ENCODE data around the gene GDF10. TPM values are rescaled to one million over a fixed set of nuclear protein-coding genes. Genes with fewer than 3 reads are reported as not detected.

The GDF10 gene
- total RNA-seq, 4 donors from 2014 or later = 0.48 to 2.4 (median 0.66) TPM

- ATAC-seq (ENCODE audit: low FRiP score) (no peak), DNase-seq (ENCODE audit: low spot score) (no peak)
- TF ChIP-seq, protein P1, sequence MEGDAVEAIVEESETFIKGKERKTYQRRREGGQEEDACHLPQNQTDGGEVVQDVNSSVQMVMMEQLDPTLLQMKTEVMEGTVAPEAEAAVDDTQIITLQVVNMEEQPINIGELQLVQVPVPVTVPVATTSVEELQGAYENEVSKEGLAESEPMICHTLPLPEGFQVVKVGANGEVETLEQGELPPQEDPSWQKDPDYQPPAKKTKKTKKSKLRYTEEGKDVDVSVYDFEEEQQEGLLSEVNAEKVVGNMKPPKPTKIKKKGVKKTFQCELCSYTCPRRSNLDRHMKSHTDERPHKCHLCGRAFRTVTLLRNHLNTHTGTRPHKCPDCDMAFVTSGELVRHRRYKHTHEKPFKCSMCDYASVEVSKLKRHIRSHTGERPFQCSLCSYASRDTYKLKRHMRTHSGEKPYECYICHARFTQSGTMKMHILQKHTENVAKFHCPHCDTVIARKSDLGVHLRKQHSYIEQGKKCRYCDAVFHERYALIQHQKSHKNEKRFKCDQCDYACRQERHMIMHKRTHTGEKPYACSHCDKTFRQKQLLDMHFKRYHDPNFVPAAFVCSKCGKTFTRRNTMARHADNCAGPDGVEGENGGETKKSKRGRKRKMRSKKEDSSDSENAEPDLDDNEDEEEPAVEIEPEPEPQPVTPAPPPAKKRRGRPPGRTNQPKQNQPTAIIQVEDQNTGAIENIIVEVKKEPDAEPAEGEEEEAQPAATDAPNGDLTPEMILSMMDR (IDR thresholded peaks at IDR 0.05) = no peak
Observed at GRCh38 chr10:47255033-47255813, 44.8 kb upstream of the GDF10 start.

DNA sequence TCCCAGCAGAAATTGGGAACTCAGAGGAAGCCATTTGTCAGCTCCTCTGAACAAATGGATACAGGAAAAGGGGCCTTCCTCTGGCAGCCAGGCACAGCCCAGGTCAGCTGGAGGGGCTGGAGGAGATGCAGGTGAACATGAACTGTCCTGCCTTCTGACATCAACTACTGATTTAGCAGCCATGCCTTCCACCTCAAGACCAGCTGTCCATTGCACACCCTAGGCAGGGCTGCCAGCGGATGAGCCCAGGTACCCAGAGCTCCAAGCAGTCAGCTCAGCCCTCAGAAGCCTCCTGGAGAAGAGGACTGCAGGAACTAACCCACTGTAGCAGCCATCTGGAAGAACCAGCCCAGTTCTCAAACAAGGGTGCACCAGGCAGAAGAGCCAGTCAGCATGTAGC, 44.1 kb upstream of the GDF10 start:
- no peak for DNase-seq (ENCODE audit: low spot score)

DNA sequence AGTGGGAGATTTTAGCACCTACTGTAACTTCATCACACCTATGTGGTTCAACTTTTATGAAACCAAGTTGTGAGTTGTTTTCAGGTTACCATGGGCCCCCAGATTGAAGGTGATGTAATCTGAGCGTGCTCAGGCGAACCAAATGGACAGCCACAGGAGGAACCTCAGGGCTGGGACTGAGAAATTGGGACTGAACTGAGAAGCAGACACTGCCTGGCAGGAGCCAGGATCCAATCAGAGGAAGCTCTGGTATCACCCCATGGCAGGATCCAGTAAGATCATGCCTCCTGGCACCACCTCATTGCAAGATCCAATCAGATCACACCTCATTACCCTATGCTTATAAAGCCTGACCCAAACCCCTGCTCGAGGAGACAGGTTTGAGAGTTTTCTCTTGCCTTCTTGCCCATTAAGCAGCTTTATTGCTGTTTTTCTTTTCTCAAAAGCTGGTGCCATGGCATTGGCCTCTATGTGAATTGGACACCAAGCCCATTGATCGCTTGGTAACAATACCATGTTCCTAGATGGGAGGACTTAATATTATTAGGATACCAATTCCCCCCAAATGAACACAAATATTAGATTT, 43.2 kb upstream of the GDF10 start:
- TF ChIP-seq, protein P1 (IDR thresholded peaks at IDR 0.05) = no peak
- ATAC-seq (ENCODE audit: low FRiP score) (no peak), DNase-seq (ENCODE audit: low spot score) (no peak)

More for the DNA sequence above, 44.1 kb upstream of the GDF10 start:
- no peak for ATAC-seq (ENCODE audit: low FRiP score)
- TF ChIP-seq, protein P1 (IDR thresholded peaks at IDR 0.05) = no peak

GRCh38 chr10:47257396-47258120, 42.4 kb upstream of the GDF10 start:
- TF ChIP-seq, protein P1 (IDR thresholded peaks at IDR 0.05) = no peak
- DNase-seq (ENCODE audit: low spot score) (no peak), ATAC-seq (ENCODE audit: low FRiP score) (no peak)

GRCh38 chr10:47258921-47259320, 41.1 kb upstream of the GDF10 start:
- DNase-seq (ENCODE audit: low spot score) (no peak), ATAC-seq (ENCODE audit: low FRiP score) (no peak)
- TF ChIP-seq, protein P1 (IDR thresholded peaks at IDR 0.05) = no peak

DNA sequence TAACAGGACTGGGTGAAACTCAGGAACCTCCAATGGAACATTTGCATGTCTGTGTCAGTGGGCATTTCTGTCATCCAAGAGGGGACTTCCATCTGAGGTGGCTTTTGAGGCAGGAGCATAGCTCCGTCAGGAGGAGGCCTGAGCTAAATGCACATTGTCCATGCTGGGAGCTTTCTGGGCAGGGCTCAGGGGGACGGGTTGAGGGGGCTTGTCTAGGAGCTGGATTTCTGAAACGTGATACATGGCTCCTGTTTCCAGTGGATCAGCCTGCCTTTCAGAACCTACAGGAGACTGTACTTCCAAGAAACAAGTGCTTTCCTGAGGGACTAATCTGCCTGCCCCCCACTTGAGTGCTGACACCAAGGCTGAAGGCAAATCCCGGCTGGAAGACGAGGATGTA, 40.5 kb upstream of the GDF10 start:
- TF ChIP-seq, protein P1 (IDR thresholded peaks at IDR 0.05) = no peak
- ATAC-seq (ENCODE audit: low FRiP score) (no peak), DNase-seq (ENCODE audit: low spot score) (no peak)
